Endodermal cell (in vitro differentiated cells): ENCODE data around the gene IL21R. TPM values are rescaled to one million over a fixed set of nuclear protein-coding genes. Genes with fewer than 3 reads are reported as not detected.

Experiments used
- DNase-seq: peaks from one replicate; pipeline ENCODE4 v3.0.0-alpha.2; 2017
- H3K27ac ChIP-seq: 2 replicates; pipeline ENCODE4 v1.5.1; 2013; ENCODE audit warnings: mild to moderate bottlenecking, low read depth, low read length, moderate library complexity
- H3K27me3 ChIP-seq: 2 replicates; pipeline ENCODE4 v1.6.1; 2013; ENCODE audit warnings: mild to moderate bottlenecking, low read length, moderate library complexity; ENCODE audit not compliant: insufficient read depth, control insufficient read depth, poor library complexity, severe bottlenecking
- H3K36me3 ChIP-seq: 2 replicates; pipeline ENCODE4 v1.7.0; 2013; ENCODE audit warnings: mild to moderate bottlenecking, low read length, moderate library complexity; ENCODE audit not compliant: control insufficient read depth, insufficient read depth
- H3K4me1 ChIP-seq: one replicate; pipeline ENCODE4 v1.7.0; 2013; ENCODE audit warnings: low read length; ENCODE audit not compliant: control insufficient read depth, insufficient read depth
- H3K4me3 ChIP-seq: 2 replicates; pipeline ENCODE4 v1.5.1; 2013; ENCODE audit warnings: mild to moderate bottlenecking, low read length, moderate library complexity
- H3K9ac ChIP-seq: 2 replicates; pipeline ENCODE4 v1.6.1; 2013; ENCODE audit warnings: mild to moderate bottlenecking, low read length, moderate library complexity; ENCODE audit not compliant: poor library complexity, severe bottlenecking; ENCODE audit errors: extremely low read depth
- H3K9me3 ChIP-seq: 2 replicates; pipeline ENCODE4 v1.6.1; 2013; ENCODE audit warnings: mild to moderate bottlenecking, low read length, moderate library complexity; ENCODE audit not compliant: control insufficient read depth
- H3K27ac Mint-ChIP-seq: 2 replicates; pipeline ENCODE4 v1.8.0; 2020; ENCODE audit warnings: mixed read lengths
- H3K27me3 Mint-ChIP-seq: 2 replicates; pipeline ENCODE4 v1.8.0; 2021; ENCODE audit warnings: mild to moderate bottlenecking, mixed read lengths; ENCODE audit not compliant: insufficient read depth
- H3K36me3 Mint-ChIP-seq: 2 replicates; pipeline ENCODE4 v1.8.0; 2020; ENCODE audit warnings: low read depth, mixed read lengths
- H3K4me1 Mint-ChIP-seq: 2 replicates; pipeline ENCODE4 v1.8.0; 2020; ENCODE audit warnings: mixed read lengths
- H3K4me3 Mint-ChIP-seq: 2 replicates; pipeline ENCODE4 v1.8.0; 2020; ENCODE audit warnings: mild to moderate bottlenecking, moderate library complexity, mixed read lengths
- H3K9me3 Mint-ChIP-seq: 2 replicates; pipeline ENCODE4 v1.8.0; 2020; ENCODE audit warnings: mild to moderate bottlenecking, mixed read lengths
- WGBS, 2 experiments: methylation state at CpG; one replicate each; pipeline versions ENCODE4 v1.1.5 to v1.1.7; 2013; ENCODE audit warnings: missing lambda C conversion rate in 2 of 2, mixed read lengths in 1 of 2; ENCODE audit not compliant: insufficient coverage in 1 of 2, insufficient read length in 1 of 2; 5-methylcytosine and 5-hydroxymethylcytosine counted together
- total RNA-seq, 2 donors: library from RNA; stranded (reverse); fragmentation: NEBNext Ultra II Directional in 1 of 2; extraction: Animal tissue kit (Norgen Biotek cat#: 25700) in 1 of 2; gene quantifications; 2 replicates in 1 of 2; 3 replicates in 1 of 2; pipeline ENCODE4 v1.2.1, GENCODE V29; 2021
- TF ChIP-seq, protein P1 (sequence below): fragments of 200-600 bp; sonication (generic); conservative IDR thresholded peaks from 2 replicates; pipeline ENCODE4 v1.5.0; 2021; ENCODE audit warnings: antibody characterized with exemption, mild to moderate bottlenecking

IL21R gene
- total RNA-seq, 2 donors from 2014 or later = 0.18 TPM; not detected in 1

DNA sequence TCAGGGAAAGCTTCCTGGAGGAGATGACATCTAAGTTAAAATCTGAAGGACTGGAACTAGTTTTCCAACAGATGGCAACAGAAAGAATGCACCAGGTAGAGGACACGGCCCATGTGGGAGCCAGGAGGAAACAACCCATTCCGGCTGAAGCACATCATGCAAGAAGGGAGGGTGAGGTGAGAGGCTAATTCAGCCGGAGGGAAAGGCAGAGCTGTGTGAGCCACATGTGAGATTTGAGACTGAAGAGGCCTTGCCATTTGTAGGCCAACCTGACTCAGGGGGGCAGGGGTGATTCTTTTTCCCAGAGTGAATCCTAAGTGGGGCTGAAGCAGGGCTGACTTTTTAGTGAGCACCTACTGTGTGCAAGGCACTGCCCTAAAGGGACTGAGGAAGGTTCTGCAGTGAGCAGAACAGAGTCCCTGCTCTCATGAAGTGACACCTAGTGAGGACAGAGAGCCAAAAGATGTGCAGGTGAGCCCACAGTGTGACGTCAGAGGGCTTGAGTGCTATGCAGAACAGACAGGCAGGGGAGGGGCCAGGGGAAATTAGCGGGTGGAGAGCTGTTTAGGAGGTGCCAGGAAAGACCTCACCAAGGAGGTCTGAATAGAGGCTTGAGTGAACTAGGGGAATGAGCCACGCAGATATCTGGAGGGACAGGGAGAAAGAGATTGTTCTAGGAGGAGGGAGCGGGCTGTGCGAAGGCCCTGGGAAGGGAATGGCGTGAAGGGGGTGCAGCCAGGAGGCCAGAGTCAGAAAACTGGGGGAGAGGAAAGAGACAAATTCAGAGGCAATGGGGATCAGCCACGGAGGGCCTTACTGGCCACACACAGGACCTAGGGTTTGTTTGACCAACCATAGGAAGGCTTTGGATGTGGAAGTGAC is 19.8 kb upstream of the IL21R start:
- no peaks in the 10 kb centered on the region for H3K9me3 ChIP-seq
- no peak overlapping the region for H3K9ac ChIP-seq
- H3K36me3 Mint-ChIP-seq = no peaks in the 10 kb centered on the region
- H3K4me1 Mint-ChIP-seq = no peaks in the 10 kb centered on the region
- peak; percentile 38 for DNase-seq
- H3K27me3 ChIP-seq = no peaks in the 10 kb centered on the region
- TF ChIP-seq, protein P1, sequence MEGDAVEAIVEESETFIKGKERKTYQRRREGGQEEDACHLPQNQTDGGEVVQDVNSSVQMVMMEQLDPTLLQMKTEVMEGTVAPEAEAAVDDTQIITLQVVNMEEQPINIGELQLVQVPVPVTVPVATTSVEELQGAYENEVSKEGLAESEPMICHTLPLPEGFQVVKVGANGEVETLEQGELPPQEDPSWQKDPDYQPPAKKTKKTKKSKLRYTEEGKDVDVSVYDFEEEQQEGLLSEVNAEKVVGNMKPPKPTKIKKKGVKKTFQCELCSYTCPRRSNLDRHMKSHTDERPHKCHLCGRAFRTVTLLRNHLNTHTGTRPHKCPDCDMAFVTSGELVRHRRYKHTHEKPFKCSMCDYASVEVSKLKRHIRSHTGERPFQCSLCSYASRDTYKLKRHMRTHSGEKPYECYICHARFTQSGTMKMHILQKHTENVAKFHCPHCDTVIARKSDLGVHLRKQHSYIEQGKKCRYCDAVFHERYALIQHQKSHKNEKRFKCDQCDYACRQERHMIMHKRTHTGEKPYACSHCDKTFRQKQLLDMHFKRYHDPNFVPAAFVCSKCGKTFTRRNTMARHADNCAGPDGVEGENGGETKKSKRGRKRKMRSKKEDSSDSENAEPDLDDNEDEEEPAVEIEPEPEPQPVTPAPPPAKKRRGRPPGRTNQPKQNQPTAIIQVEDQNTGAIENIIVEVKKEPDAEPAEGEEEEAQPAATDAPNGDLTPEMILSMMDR = no peak
- no peak overlapping the region for H3K27ac Mint-ChIP-seq
- peaks cover 9% of the 10 kb centered on the region for H3K27me3 Mint-ChIP-seq
- peaks cover 15% of the 10 kb centered on the region for H3K9me3 Mint-ChIP-seq
- 79 to 83% methylated on average over 6 to 10 of the region's 10 CpGs for WGBS, 2 experiments
- no peak overlapping the region for H3K4me3 ChIP-seq
- H3K27ac ChIP-seq = no peak overlapping the region
- no peaks in the 10 kb centered on the region for H3K4me1 ChIP-seq
- no peaks in the 10 kb centered on the region for H3K36me3 ChIP-seq
- H3K4me3 Mint-ChIP-seq = no peak overlapping the region

DNA sequence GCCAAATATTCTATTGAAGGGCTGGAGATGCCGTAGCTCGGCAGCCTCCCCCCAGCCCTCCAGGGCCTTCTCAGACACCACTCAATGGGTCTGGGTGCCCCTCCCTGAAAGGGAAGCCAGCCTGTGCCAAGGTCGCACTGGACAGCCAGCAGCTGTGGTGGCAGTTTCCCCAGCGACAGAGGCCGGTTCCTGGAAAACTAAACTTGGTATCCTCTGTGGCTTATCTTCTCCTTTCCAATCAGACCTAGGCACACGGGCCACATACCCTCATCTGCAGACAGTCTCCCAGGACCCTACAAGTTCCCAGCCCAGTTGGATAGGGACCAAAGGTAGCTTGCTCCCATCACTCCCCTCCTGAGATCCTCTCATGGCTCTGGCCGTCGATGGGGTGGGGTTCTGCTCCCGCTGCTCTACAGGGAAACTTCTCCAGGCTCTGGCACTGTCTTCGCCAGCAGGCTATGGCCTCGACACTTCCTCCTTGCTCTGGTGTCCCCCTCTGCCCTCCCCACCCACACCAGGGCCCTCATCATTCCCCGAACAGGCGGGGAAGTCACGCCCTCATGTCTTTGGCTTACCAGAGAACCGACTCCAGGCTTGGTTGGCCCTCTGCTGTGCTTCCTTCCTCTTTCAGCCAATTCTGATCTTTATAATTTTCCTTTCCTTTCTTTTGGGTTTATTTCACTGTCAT is 18.3 kb upstream of the IL21R start:
- Histone ChIP-seq H3K9me3 (no peaks in the 10 kb centered on the region), H3K4me1 (no peaks in the 10 kb centered on the region), H3K9ac (no peak overlapping the region), H3K27me3 (peaks cover under 1% of the 10 kb centered on the region), H3K4me3 (no peak overlapping the region), H3K36me3 (no peaks in the 10 kb centered on the region), H3K27ac (no peak overlapping the region)
- H3K27me3 Mint-ChIP-seq = peaks cover 9% of the 10 kb centered on the region
- no peak overlapping the region for H3K27ac Mint-ChIP-seq
- TF ChIP-seq, protein P1 = no peak
- H3K4me3 Mint-ChIP-seq = no peak overlapping the region
- no peaks in the 10 kb centered on the region for H3K36me3 Mint-ChIP-seq
- H3K9me3 Mint-ChIP-seq = peaks cover 15% of the 10 kb centered on the region
- 84% methylated on average over 10 to 15 of the region's 15 CpGs for WGBS, 2 experiments
- H3K4me1 Mint-ChIP-seq = no peaks in the 10 kb centered on the region
- peak; percentile 26 for DNase-seq

GRCh38 chr16:27384425-27384824 is 17.5 kb upstream of the IL21R start:
- no peaks in the 10 kb centered on the region for H3K9me3 ChIP-seq
- no peak overlapping the region for H3K27ac ChIP-seq
- 86 to 90% methylated on average over 4 to 5 of the region's 5 CpGs for WGBS, 2 experiments
- no peaks in the 10 kb centered on the region for H3K36me3 Mint-ChIP-seq
- no peak overlapping the region for H3K9ac ChIP-seq
- H3K4me1 ChIP-seq = no peaks in the 10 kb centered on the region
- peaks cover 6% of the 10 kb centered on the region for H3K27me3 ChIP-seq
- no peaks in the 10 kb centered on the region for H3K36me3 ChIP-seq
- H3K27ac Mint-ChIP-seq = no peak overlapping the region
- no peaks in the 10 kb centered on the region for H3K4me1 Mint-ChIP-seq
- H3K9me3 Mint-ChIP-seq = peaks cover 15% of the 10 kb centered on the region
- H3K4me3 ChIP-seq = no peak overlapping the region
- TF ChIP-seq, protein P1 = no peak
- H3K4me3 Mint-ChIP-seq = no peak overlapping the region
- no peak for DNase-seq
- H3K27me3 Mint-ChIP-seq = peaks cover 10% of the 10 kb centered on the region
